CD4-positive, alpha-beta T cell treated with Interleukin-4 for 1 hour (primary cell): ENCODE measurements around the gene ACAA1.
"Not testable (repeated sequence)": the region's sequence is repeated elsewhere in the genome, so short reads cannot be mapped to it uniquely, and the experiment has no call there.

Source experiments
- DNase-seq, 2 donors: peaks; one replicate each; pipeline ENCODE4 v3.0.0-alpha.2; 2020 to 2022

The ACAA1 gene

DNA sequence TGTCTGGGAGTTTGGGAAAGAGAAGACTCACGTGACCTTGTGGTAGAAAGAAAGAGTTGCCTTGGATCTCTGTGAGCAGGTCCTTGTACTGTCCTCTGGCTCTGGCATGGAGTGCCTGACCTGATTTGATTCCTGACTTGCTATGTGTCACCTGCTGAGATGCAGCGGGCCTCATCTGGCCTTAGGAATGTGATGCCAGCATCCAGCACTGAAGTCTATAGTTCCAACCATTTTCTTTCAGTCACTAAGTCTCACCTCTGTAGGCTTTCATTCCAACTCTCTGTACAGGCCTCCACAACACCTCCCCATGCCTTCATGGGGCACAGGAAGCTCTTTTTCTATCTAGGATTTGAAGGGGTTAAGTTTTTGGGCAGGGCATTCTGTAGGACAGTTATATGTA lies 16.3 kb upstream of the ACAA1 start:
- no peak for DNase-seq

DNA sequence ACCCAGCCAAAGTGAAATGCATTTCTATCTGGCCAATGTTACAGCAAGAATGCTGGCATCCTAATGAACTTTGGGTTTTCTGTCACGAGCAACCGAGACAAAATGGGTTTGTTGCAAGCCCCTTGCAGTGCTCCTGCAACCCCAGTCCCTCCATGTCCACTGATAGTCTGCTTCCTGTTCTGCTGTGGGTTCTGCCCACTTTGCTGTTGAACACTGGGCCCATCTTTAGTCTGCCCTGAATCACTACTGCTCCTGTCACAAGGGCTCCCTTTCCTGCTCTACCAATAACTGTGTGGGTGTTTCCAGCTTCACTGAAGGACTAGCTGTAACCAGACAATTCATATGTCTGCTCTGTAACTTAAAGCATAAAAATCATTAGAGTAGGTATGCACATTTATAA lies 15.7 kb upstream of the ACAA1 start:
- DNase-seq, result no peak

DNA sequence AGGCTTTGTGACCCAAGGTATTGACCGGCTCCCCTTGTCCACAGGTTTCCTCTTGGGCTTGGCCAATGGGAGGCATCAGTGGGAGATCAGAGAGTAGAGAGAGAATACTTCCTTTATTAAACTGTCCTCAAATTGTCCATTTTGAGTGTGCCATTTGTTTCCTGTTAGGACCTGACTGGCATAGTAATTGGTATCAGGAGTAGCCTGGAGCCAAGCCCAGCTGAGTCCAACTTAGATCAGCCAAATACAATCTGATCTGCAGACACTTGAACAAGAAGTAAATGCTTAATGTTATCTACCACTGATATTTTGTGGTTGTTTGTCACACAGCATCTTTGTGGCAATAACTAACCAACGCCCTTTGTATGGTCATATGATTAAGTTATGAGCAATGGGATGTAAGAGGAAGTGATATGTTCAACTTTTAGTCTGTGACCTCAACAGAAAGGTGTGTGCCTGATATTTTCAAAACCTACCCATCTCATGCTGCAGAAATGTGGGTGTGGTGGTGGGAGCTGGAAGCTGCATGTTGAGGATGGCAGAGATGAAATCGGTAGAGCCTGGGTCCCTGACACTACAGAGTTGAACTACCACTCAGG lies 14.8 kb upstream of the ACAA1 start:
- peak in 1 of 2 donors; percentile 56 for DNase-seq

DNA sequence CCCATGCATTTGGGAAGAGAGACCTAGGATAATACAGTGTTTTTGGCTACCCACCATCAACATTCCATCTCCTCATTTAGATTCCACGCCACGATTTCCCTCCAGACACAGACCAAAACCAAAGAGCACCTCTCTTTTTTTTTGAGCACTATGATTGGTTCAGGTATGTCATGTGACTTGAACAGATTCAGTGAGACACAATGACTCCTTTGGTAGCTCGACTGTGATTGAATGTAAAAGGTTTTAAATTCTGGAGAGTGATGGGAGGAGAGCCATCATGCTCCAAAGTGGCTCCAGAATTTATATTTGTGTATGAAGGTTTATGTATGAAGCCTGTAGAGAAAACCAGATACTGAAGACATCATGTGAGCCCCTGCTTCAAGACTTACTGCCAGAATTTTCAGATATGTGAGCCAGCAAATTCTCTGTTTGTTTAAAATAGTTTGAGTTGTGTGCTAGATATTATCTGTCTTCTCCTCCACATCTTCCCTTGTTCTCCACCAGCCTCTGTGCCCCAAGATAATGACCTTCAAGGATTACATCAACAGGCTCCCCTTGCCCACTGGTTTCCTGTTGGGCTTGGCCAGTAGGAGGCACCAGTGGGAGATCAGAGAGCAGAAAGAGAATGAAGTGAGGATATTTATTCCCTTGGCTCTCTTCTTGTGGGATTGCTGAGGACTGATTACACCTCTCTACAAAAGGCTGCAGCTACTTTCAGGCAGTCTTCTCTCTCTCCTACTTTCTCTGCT lies 14.0 kb upstream of the ACAA1 start:
- DNase-seq, result no peak

DNA sequence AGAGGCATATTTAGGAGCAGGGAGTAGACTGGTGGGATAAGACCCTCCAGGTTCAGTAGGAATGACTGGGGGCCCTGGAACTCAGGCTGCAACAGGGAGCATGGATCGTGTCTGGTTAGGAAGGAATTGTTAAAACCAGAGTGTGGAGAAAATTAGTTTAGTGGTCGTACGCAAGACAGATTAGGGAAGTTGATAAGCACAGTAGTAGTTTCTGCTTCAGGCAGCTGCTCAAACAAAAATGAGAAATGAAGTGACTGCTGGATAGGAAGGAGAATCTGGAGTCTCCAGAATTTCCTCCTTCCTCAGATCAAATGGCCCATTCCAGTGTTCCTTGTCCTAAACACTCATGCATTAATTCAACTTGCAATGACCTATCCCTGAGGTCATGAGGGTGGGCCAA lies 12.8 kb upstream of the ACAA1 start:
- DNase-seq, result no peak

DNA sequence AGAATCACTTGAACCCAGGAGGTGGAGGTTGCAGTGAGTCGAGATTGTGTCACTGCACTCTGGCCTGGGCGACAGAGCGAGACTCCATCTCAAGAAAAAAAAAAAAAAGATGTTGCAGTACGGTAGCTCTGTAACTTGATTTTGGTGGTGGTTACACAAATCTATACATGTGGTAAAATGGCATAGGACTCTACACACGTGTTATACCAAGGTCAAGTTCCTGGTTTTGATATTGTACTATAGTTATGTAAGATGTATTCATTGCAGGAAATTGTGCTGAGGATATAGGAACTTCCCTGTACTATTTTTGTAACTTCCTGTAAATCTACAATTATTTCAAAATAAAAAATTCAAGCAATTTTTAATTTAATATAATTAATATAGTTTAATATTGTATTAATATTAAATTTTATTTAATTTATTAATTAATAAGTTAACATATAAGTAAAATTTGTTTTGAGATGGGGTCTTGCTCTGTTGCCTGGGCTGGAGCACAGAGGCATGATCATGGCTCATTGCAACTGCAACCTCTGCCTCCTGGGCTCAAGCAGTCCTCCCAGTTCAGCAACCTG lies 11.5 kb upstream of the ACAA1 start:
- no peak for DNase-seq

DNA sequence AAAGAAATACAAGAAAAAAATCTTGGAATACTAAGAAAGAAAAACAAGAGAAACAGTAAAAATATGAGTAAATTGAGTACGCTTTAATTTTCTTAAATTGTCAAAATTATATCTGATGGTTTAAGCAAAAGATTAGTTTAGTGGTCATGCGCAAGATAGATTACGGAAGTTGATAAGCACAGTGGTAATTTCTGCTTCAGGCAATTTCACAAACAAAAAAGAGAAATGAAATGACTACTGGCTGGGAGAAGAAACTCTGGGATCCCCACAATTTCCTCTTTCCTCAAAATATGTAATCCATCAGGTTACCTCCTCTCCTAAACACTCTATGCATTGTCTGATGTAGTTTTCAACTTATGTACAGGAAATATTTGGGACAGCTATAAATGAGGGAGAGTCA lies 10.5 kb upstream of the ACAA1 start:
- DNase-seq, result no peak

DNA sequence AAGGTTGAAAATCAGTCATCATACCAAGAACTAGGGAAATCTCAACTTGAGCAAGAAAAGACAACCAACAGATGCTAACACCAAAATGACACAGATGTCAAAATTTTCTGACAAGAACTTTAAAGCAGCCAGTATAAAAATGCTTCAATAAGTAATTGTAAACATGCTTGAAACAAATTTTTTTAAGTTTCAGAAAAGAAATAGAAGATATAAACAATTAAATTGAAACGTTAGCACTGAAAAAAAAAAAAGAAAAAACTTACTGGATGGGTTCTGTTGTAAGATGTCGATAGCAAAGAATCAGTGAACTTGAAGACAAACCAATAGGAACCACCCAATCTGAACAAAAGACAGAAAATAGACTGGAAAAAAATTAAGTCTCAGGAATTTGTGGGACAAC lies 9.6 kb upstream of the ACAA1 start:
- no peak for DNase-seq

DNA sequence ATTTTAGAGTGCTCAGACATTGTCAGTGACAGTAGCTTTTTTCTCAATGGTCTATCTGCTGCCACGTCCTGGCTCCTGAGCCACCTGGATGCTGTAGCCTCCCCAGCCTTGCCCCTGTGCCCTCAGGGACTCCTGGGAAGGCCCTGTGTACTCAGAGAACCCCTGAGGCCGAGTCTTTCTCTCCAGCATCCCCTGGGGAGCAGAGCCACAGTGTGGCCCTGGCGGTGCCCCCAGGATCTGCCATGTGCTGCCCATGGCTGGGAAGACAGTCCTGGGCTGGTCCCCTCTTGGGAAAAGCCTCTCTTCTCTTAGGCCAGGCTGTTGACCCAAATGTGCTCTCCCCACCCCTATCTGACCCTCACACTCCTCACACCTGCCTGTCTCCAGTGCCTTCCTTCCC lies 6.6 kb upstream of the ACAA1 start:
- no peak for DNase-seq

DNA sequence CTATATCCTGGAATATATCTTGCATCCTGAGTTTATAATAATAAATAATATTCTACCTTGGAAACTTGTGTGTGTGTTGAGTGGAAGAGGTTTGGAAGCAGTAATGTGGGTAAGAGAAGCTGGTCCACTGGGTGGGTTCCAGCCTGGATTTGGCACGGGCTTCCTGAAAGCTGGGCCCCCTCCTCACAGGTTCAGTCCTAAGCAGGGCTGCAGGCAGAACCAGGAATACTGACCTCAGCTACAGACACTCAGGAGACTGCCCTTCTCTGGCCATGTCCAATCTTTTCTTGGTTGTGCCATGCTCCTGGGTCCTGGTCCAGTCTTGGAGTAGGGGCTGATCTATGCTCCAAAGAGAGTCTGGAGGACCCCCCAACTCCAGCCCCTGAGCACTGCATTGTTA lies 6.0 kb upstream of the ACAA1 start:
- no peak for DNase-seq

DNA sequence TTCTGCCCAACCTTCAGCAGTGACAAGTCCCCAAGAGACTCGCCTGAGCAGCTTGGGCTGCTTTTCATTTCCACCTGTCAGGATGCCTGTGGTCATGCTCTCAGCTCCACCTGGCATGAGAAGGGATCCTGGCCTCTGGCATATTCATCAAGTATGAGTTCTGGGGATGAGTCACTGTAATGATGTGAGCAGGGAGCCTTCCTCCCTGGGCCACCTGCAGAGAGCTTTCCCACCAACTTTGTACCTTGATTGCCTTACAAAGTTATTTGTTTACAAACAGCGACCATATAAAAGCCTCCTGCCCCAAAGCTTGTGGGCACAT lies 5.0 kb upstream of the ACAA1 start:
- DNase-seq, result no peak

DNA sequence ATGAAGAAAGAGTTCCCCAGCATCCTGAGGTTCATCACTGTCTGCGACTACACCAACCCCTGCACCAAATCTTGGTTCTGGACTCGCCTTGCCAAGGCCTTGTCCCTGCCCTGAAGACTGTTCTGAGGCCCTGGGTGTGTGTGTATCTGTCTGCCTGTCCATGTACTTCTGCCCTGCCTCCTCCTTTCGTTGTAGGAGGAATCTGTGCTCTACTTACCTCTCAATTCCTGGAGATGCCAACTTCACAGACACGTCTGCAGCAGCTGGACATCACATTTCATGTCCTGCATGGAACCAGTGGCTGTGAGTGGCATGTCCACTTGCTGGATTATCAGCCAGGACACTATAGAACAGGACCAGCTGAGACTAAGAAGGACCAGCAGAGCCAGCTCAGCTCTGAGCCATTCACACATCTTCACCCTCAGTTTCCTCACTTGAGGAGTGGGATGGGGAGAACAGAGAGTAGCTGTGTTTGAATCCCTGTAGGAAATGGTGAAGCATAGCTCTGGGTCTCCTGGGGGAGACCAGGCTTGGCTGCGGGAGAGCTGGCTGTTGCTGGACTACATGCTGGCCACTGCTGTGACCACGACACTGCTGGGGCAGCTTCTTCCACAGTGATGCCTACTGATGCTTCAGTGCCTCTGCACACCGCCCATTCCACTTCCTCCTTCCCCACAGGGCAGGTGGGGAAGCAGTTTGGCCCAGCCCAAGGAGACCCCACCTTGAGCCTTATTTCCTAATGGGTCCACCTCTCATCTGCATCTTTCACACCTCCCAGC lies 4.4 kb upstream of the ACAA1 start:
- no peak for DNase-seq

DNA sequence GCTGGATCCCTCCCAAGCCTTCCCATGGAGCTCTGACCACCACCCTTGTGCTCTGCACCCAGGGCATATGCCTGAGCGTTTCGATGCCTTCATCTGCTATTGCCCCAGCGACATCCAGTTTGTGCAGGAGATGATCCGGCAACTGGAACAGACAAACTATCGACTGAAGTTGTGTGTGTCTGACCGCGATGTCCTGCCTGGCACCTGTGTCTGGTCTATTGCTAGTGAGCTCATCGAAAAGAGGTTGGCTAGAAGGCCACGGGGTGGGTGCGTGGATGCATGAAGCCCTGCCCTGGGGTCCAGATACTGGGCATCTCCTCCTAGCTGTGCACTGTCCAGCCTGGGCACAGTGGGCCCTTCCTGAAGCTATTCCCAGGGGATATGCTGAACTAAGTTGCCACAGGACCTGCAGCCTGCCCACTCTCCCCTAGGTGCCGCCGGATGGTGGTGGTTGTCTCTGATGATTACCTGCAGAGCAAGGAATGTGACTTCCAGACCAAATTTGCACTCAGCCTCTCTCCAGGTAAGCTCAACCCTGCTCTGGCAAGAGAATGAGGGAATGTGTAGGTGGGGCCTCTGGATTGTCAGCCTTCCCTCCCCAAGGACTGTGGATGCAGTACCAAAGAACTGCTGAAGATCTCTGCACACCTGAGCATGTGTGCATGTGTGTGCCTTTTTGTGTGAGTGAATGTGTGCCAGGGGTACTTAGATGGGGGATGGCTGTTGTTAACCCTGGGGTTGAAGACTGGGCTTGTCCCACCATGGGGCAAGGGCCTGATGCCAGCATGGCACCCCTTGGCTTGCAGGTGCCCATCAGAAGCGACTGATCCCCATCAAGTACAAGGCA lies 3.6 kb upstream of the ACAA1 start:
- no peak for DNase-seq

DNA sequence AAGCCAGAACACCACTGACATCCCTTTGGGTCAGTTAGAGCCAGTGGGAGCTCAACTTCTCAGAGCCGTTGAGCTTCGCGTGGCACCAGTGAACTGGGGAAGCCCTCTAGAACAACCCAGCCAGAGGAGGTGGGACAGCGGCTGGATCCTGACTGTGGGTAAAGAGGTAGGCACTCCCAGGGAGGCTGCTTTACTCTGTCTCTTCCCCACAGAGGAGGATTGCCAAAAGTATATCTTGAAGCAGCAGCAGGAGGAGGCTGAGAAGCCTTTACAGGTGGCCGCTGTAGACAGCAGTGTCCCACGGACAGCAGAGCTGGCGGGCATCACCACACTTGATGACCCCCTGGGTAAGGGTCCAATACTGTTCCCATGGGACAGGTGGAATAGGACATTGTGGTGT lies 2.7 kb upstream of the ACAA1 start:
- DNase-seq, result no peak

DNA sequence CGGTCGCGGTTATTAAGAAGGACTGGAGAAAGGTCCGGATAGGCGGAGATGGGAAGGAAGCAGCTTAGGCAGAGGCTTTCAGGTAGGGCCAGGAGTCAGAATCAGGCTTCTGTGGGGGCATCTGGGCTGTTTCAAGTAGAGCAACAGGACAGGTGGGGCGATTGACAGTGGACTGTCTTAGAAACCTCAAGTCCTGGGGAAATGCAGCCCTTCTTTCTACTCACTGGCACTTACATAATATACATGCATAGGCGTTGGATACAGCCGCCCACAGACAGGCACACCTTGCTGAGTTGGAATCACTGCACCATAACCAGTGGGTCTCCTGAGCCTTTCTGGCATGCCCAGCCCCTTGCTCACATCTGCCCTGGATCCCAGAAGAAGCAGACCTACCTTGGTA lies 2.3 kb upstream of the ACAA1 start:
- DNase-seq, result no peak

DNA sequence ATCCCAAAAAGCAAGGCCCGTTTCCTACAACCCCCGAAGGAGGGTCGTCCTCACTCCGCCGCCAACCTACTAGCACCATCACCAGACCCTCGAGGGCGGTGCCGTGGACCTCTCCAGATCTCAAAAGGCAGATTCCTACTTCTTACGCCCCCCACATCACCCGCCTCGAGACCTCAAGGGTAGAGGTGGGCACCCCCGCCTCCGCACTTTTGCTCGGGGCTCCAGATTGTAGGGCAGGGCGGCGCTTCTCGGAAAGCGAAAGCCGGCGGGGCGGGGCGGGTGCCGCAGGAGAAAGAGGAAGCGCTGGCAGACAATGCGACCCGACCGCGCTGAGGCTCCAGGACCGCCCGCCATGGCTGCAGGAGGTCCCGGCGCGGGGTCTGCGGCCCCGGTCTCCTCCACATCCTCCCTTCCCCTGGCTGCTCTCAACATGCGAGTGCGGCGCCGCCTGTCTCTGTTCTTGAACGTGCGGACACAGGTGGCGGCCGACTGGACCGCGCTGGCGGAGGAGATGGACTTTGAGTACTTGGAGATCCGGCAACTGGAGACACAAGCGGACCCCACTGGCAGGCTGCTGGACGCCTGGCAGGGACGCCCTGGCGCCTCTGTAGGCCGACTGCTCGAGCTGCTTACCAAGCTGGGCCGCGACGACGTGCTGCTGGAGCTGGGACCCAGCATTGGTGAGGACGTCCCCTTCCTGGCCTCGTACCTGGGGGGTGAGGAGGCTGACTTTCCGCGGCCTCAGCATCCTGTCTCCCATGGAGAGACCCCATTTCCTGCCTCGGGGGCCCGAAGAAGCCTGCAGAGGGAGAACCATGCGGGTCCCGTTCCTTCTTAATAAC lies 1.6 kb upstream of the ACAA1 start, which contains the start of gene MYD88:
TSS of gene MYD88 (plus strand) at position 313 of the 842 bp plus-strand sequence. CDS start at position 353, 40 bp downstream.
- DNase-seq, result peak; percentile 80 to 84

DNA sequence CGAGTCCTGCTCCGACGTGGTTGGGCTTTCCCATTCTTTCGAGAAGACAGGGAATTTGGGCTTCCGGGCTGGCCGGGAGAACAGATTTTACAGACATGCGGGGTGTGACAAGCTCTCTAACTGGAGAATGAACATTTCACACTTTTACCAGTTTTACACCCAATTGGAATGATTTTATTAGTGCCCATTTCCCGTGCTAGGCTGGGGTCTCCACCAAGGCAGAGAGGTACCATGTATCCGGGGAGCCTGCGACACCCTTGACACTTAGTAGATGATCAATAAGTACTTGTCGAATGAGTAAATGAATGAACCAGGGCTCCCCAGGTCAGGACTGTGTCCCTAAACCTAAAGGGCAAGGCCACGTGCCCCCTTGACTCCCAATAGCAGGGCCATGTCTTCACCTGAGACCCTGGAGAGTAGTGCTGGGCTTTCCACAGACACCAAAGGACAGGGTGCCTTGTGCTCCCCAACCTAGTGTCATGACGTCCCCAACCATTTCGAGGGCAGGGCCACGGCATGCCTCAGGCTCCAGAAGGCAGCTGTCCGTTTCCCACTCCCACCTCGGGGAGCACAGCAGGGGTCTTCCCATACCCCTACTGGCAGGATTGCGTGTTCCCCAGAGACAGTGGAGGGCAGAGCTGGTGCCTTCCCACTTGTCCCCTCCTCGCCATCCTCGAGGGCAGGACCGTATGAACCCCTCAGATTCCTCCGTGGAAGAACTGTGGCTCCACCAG lies 855 bp upstream of the ACAA1 start:
- DNase-seq, result peak in 1 of 2 donors; percentile 25

DNA sequence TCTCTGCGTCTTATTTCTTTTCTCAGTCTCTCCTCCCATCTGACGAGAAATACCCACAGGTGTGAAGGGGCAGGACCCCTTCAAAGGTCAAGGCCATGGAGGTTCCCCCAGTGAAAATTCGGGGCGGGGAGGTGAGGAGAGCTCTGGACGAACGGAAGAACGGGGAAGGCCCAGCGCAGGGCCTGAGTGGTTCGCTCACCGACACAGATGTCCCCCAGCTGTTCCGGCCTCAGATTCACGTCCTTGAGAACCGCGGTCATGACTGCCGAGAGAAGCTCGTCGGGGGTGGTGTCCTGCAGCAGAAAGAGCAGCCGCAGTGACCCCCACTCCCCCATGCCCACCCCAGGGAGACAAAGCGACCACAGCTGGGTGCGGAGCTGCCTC lies 542 bp downstream of the ACAA1 start:
- DNase-seq, result peak in 1 of 2 donors; percentile 19

DNA sequence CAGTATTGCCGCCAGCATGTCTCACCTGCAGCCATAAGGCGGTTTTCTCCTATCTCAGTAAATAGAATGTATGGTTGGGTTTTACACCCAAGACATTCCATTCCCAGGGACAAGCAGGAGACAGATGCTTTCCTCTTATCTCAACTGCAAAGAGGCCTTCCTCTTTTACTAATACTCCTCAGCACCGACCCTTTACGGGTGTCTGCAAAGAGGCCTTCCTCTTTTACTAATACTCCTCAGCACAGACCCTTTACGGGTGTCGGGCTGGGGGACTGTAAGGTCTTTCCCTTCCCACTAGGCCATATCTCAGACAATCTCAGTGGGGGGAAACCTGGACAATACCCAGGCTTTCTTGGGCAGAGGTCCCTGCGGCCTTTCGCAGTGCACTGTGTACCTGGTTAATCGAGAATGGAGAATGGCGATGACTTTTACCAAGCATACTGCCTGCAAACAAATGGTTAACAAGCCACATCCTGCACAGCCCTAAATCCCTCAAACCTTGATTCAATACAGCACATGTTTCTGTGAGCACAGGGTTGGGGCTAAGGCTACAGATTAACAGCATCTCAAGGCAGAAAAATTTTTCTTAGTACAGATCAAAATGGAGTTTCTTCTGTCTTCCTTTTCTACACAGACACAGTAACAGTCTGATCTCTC lies 1.2 kb downstream of the ACAA1 start:
- DNase-seq, result peak in 1 of 2 donors; percentile 40

DNA sequence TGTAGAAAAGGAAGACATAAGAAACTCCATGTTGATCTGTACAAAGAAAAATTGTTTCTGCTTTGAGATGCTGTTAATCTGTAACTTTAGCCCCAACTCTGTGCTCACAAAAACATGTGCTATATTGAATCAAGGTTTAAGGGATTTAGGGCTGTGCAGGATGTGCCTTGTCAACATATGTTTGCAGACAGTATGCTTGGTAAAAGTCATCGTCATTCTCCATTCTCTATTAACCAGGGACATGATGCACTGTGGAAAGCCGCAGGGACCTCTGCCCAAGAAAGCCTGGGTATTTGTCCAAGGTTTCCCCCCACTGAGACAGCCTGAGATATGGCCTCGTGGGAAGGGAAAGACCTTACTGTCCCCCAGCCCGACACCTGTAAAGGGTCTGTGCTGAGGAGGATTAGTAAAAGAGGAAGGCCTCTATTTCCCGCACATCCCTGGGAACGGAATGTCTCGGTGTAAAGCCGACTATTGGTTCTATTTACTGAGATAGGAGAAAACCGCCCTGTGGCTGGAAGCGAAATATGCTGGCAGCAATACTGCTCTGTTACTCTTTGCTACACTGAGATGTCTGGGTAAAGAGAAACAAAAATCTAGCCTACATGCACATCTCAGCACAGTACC lies 2.3 kb downstream of the ACAA1 start:
- not testable (repeated sequence) for DNase-seq
